Gastroesophageal sphincter (tissue), 4 donors: ENCODE measurements around the gene FAM53B. TPM values are rescaled to one million over a fixed set of nuclear protein-coding genes. Genes with fewer than 3 reads are reported as not detected.

ENCODE experiments used
- ATAC-seq: fragments of 150-250 bp; one replicate; pipeline ENCODE4 v1.9.1; 2016; ENCODE audit warnings: mild to moderate bottlenecking, moderate library complexity
- H3K27ac ChIP-seq, 4 donors: fragments of 200-600 bp; sonication (generic) in 3 of 4; 1 replicate in 3 of 4; 2 replicates in 1 of 4; pipeline ENCODE4 v1.5.1; 2016 to 2019
- H3K27me3 ChIP-seq: fragments of 200-600 bp; sonication (generic); one replicate; pipeline ENCODE4 v1.5.1; 2019
- H3K36me3 ChIP-seq, 2 donors: fragments of 200-600 bp; sonication (generic); one replicate each; pipeline ENCODE4 v1.5.1; 2019; ENCODE audit warnings: control low read depth in 1 of 2
- H3K4me1 ChIP-seq, 3 donors: fragments of 200-600 bp; sonication (generic); 1 replicate in 2 of 3; 2 replicates in 1 of 3; pipeline ENCODE4 v1.5.1; 2016 to 2019; ENCODE audit warnings: control low read depth in 2 of 3
- H3K4me3 ChIP-seq, 2 donors: fragments of 200-600 bp; sonication (generic); one replicate each; pipeline ENCODE4 v1.5.1; 2019; ENCODE audit warnings: mild to moderate bottlenecking in 1 of 2, moderate library complexity in 1 of 2
- H3K9me3 ChIP-seq, 3 donors: fragments of 200-600 bp; sonication (generic); one replicate each; pipeline ENCODE4 v1.5.1; 2017 to 2019; ENCODE audit warnings: control low read depth in 2 of 3
- EP300 ChIP-seq: sonication (generic); formaldehyde crosslinking; IDR thresholded peaks from one replicate; pipeline ENCODE4 v1.6.1; 2017; ENCODE audit warnings: antibody characterized with exemption, mild to moderate bottlenecking
- POLR2A ChIP-seq, 2 donors: fragments of 450-650 bp; IDR thresholded peaks; one replicate each; pipeline ENCODE4 v1.6.1; 2017; ENCODE audit warnings: antibody characterized with exemption in 2 of 2, mild to moderate bottlenecking in 2 of 2, moderate library complexity in 1 of 2
- POLR2AphosphoS5 ChIP-seq: sonication (generic); formaldehyde crosslinking; IDR thresholded peaks from one replicate; pipeline ENCODE4 v1.6.1; 2017; ENCODE audit warnings: antibody characterized with exemption
- WGBS, 2 donors: methylation state at CpG; one replicate each; pipeline ENCODE4 v1.1.5; 2018; ENCODE audit warnings: low coverage in 1 of 2; 5-methylcytosine and 5-hydroxymethylcytosine counted together
- total RNA-seq, 4 donors: library from RNA; depleted of rRNA; stranded (reverse); fragments of >200 nt; gene quantifications; one replicate each; pipeline ENCODE4 v1.1.0, GENCODE V29; 2016
- TF ChIP-seq, protein P1 (sequence below), 4 experiments: fragments of 200-600 bp in 2 of 4; fragments of 450-650 bp in 2 of 4; sonication (generic) in 1 of 4; IDR thresholded peaks; one replicate each; pipeline ENCODE4 v1.5.1; 2017 to 2019; ENCODE audit warnings: antibody characterized with exemption in 4 of 4, mild to moderate bottlenecking in 2 of 4, moderate library complexity in 2 of 4

Gene FAM53B
- total RNA-seq, 4 donors from 2014 or later, result 24.5 to 33.0 (median 30.2) TPM

DNA sequence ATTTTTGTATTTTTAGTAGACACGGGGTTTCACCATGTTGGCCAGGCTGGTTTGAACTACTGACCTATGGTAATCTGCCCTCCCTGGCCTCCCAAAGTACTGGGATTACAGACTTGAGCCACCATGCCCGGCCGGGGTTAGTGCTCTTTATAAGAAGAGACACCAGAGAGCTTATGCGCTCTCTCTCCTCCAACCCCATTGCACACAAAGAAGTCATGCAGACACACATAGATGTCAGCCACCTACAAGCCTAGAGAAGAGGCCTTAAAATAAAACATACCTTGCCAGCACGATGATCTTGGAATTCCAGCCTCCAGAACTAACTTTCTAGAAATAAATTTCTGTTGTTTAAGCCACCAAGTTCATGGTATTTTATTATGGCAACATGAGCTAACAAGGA, 10.0 kb upstream of the FAM53B start:
- WGBS, 2 donors, result 56 to 89% methylated on average over 2 to 4 of the region's 5 CpGs
- Histone ChIP-seq H3K27me3 (no peaks in the 10 kb centered on the region), H3K4me1 (peaks cover 2 to 34% (median 4%) of the 10 kb centered on the region in 3 donors), H3K27ac (no peak overlapping the region), H3K9me3 (no peaks in the 10 kb centered on the region), H3K36me3 (peaks cover 0 to 21% of the 10 kb centered on the region in 2 donors), H3K4me3 (no peak overlapping the region)
- ATAC-seq, result no peak
- TF ChIP-seq POLR2A (IDR thresholded peaks at IDR 0.05) (no peak), EP300 (no peak), POLR2AphosphoS5 (no peak)
- TF ChIP-seq, protein P1, sequence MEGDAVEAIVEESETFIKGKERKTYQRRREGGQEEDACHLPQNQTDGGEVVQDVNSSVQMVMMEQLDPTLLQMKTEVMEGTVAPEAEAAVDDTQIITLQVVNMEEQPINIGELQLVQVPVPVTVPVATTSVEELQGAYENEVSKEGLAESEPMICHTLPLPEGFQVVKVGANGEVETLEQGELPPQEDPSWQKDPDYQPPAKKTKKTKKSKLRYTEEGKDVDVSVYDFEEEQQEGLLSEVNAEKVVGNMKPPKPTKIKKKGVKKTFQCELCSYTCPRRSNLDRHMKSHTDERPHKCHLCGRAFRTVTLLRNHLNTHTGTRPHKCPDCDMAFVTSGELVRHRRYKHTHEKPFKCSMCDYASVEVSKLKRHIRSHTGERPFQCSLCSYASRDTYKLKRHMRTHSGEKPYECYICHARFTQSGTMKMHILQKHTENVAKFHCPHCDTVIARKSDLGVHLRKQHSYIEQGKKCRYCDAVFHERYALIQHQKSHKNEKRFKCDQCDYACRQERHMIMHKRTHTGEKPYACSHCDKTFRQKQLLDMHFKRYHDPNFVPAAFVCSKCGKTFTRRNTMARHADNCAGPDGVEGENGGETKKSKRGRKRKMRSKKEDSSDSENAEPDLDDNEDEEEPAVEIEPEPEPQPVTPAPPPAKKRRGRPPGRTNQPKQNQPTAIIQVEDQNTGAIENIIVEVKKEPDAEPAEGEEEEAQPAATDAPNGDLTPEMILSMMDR (IDR thresholded peaks at IDR 0.05), result no peak

DNA sequence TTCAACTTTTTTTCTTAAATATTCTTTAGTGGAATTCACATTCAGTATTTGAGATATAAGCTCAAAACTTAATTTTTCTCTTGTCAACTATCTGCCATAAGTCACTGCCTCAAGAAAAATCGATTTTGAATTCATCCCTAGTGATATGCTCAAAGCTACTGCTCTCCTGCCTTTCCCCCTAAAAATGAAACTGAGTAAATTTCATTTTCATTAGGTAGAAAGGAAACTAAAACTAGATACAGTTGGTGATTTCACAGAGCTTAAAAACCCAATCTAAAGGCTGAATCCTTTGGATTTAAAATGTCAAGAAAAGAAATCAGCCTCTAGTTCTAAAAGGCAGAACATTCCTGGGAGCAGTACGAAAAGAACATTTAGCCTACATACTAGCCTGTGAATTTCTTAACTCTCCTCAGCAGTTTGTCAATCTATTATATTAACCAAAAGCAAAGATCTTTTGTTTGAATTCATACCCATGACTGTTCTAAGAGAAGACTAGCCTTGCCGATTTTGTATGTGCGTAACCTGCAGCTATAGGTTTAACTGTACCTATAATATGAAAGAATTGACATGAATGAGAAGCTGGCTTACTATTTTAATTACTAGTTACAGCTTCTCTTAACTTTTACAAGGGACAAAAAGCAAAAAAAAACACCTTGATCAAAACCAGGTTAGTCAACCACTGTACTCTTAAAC, 4.9 kb upstream of the FAM53B start:
- Histone ChIP-seq H3K27me3 (no peaks in the 10 kb centered on the region), H3K27ac (no peak overlapping the region), H3K4me1 (peaks cover 4 to 17% (median 9%) of the 10 kb centered on the region in 3 donors), H3K36me3 (peaks cover 0 to 21% of the 10 kb centered on the region in 2 donors), H3K9me3 (no peaks in the 10 kb centered on the region), H3K4me3 (no peak overlapping the region)
- TF ChIP-seq EP300 (no peak), POLR2A (IDR thresholded peaks at IDR 0.05) (no peak), POLR2AphosphoS5 (no peak)
- TF ChIP-seq, protein P1 (IDR thresholded peaks at IDR 0.05), result no peak
- WGBS, 2 donors, result 72 to 73% methylated on average over 4 of the region's 4 CpGs
- no peak for ATAC-seq

DNA sequence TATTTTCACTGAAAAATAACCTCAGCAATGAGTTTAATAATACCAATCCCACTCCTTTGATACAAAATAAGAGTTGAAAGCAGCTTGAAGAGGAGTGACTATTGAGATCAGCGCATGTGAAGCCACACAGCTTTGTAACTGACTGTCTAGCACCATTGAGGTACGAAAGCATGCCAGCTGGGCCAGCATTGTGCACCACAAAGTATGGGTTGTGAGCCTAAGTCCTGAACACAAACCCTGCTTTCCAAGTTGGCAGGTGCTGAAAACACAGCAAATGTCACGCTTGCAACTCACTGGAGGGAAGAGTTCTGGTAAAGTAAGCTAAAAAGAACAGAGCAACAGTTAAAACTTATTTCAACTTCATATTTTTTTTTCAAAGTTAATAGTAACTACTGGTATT, 4.0 kb upstream of the FAM53B start:
- Histone ChIP-seq H3K4me3 (no peak overlapping the region), H3K9me3 (no peaks in the 10 kb centered on the region), H3K27me3 (no peaks in the 10 kb centered on the region), H3K27ac (no peak overlapping the region), H3K4me1 (peaks cover 4 to 16% (median 9%) of the 10 kb centered on the region in 3 donors), H3K36me3 (peaks cover 0 to 21% of the 10 kb centered on the region in 2 donors)
- TF ChIP-seq POLR2A (IDR thresholded peaks at IDR 0.05), result no peak
- TF ChIP-seq, protein P1 (IDR thresholded peaks at IDR 0.05), result no peak
- TF ChIP-seq EP300, result no peak
- TF ChIP-seq POLR2AphosphoS5, result no peak
- ATAC-seq, result no peak
- 88 to 90% methylated on average over 2 to 3 of the region's 3 CpGs for WGBS, 2 donors

DNA sequence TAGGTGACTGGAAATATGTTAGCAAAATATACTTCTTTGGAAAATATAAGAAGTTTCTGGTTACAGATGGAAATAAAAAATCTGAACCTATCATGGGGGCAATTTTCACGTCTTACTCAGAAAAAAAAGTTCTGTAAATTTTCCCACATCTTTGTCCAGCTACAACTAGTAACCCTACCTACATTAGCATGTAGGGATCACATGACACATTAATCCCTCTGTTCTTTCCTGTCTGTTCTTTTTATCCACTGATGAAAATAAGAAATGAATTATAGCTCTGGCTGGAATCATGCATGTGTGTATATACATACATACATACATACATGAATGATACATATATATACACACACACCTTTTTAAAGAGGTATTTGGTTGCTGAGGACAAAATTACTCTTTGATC, 3.6 kb upstream of the FAM53B start:
- 86% methylated on average over 1 of the region's 1 CpG for WGBS, 2 donors
- ATAC-seq, result no peak
- no peak overlapping the region for H3K27ac ChIP-seq

More for the DNA sequence above, 3.6 kb upstream of the FAM53B start:
- Histone ChIP-seq H3K27me3 (no peaks in the 10 kb centered on the region), H3K4me3 (no peak overlapping the region), H3K36me3 (peaks cover 0 to 21% of the 10 kb centered on the region in 2 donors), H3K9me3 (no peaks in the 10 kb centered on the region), H3K4me1 (peaks cover 4 to 20% (median 9%) of the 10 kb centered on the region in 3 donors)
- TF ChIP-seq, protein P1 (IDR thresholded peaks at IDR 0.05), result no peak
- TF ChIP-seq POLR2A (IDR thresholded peaks at IDR 0.05), result no peak
- TF ChIP-seq POLR2AphosphoS5, result no peak
